GM23338 (cell line): ENCODE results near the gene EIF4G3. TPM values are rescaled to one million over a fixed set of nuclear protein-coding genes. Genes with fewer than 3 reads are reported as not detected.

Experiments used
- ATAC-seq: fragments of 200-7000 bp; cut with Tn5 transposase; 3 replicates; pipeline ENCODE4 v1.9.1; 2020
- DNase-seq: peaks from one replicate; pipeline ENCODE4 v3.0.0-alpha.2; 2015; ENCODE audit warnings: low spot score
- H2AFZ ChIP-seq: fragments of 200-600 bp; sonication (generic); 2 replicates; pipeline ENCODE4 v1.8.0; 2016; ENCODE audit warnings: antibody characterized with exemption, mild to moderate bottlenecking, moderate library complexity
- H3F3A ChIP-seq: fragments of 200-600 bp; sonication (generic); replicated peaks from 2 replicates; pipeline ENCODE4 v1.8.0; 2017; ENCODE audit warnings: antibody characterized with exemption, mixed run types, low read depth
- H3K27ac ChIP-seq: fragments of 200-600 bp; sonication (generic); 2 replicates; pipeline ENCODE4 v1.6.1; 2016; ENCODE audit warnings: low read depth
- H3K27me3 ChIP-seq: fragments of 200-600 bp; sonication (generic); 2 replicates; pipeline ENCODE4 v1.8.0; 2016; ENCODE audit warnings: mild to moderate bottlenecking, mixed run types, moderate library complexity; ENCODE audit not compliant: insufficient read depth
- H3K36me3 ChIP-seq: fragments of 200-600 bp; sonication (generic); 2 replicates; pipeline ENCODE4 v1.8.0; 2016; ENCODE audit warnings: mild to moderate bottlenecking; ENCODE audit not compliant: insufficient read depth
- H3K4me1 ChIP-seq: fragments of 200-600 bp; sonication (generic); 2 replicates; pipeline ENCODE4 v1.8.0; 2016; ENCODE audit warnings: mild to moderate bottlenecking, moderate library complexity; ENCODE audit not compliant: insufficient read depth
- H3K4me2 ChIP-seq: fragments of 200-600 bp; sonication (generic); 2 replicates; pipeline ENCODE4 v1.7.1; 2017; ENCODE audit warnings: mixed run types
- H3K4me3 ChIP-seq: fragments of 200-600 bp; sonication (generic); 2 replicates; pipeline ENCODE4 v1.6.1; 2016; ENCODE audit warnings: mixed run types
- H3K79me2 ChIP-seq: fragments of 200-600 bp; sonication (generic); replicated peaks from 2 replicates; pipeline ENCODE4 v1.8.0; 2017; ENCODE audit warnings: mild to moderate bottlenecking; ENCODE audit not compliant: insufficient read depth
- H3K9me2 ChIP-seq: fragments of 200-600 bp; sonication (generic); 2 replicates; pipeline ENCODE4 v1.8.0; 2017; ENCODE audit not compliant: insufficient read depth
- H4K20me1 ChIP-seq: fragments of 200-600 bp; sonication (generic); replicated peaks from 2 replicates; pipeline ENCODE4 v1.8.0; 2017; ENCODE audit warnings: mild to moderate bottlenecking; ENCODE audit not compliant: insufficient read depth
- H3K27ac Mint-ChIP-seq: 2 replicates; pipeline ENCODE4 v1.8.0; 2020; ENCODE audit warnings: inconsistent platforms, mild to moderate bottlenecking, moderate library complexity, mixed read lengths
- H3K27me3 Mint-ChIP-seq: 3 replicates; pipeline ENCODE4 v1.8.0; 2022; ENCODE audit warnings: low read depth, mild to moderate bottlenecking, moderate library complexity, mixed read lengths, inconsistent platforms; ENCODE audit not compliant: insufficient read depth, poor library complexity
- H3K36me3 Mint-ChIP-seq: 3 replicates; pipeline ENCODE4 v1.8.0; 2021; ENCODE audit warnings: low read depth, mild to moderate bottlenecking, inconsistent platforms, moderate library complexity, mixed read lengths
- H3K4me1 Mint-ChIP-seq: 3 replicates; pipeline ENCODE4 v1.8.0; 2020; ENCODE audit warnings: mild to moderate bottlenecking, inconsistent platforms, mixed read lengths
- H3K4me3 Mint-ChIP-seq: 3 replicates; pipeline ENCODE4 v1.8.0; 2021; ENCODE audit warnings: moderate library complexity, mild to moderate bottlenecking, inconsistent platforms, mixed read lengths
- H3K9me3 Mint-ChIP-seq: 3 replicates; pipeline ENCODE4 v1.8.0; 2020; ENCODE audit warnings: moderate library complexity, mild to moderate bottlenecking, inconsistent platforms, mixed read lengths
- CREB1 ChIP-seq: fragments of 250-450 bp; sonication (Bioruptor Pico); IDR thresholded peaks from 2 replicates; pipeline ENCODE4 v1.5.0; 2020; ENCODE audit warnings: low read depth, mild to moderate bottlenecking, moderate library complexity
- EZH2 ChIP-seq: fragments of 200-600 bp; sonication (generic); IDR thresholded peaks from one replicate; pipeline ENCODE4 v1.8.0; 2017; ENCODE audit warnings: antibody characterized with exemption, mild to moderate bottlenecking, low read depth; ENCODE audit not compliant: unreplicated experiment
- EZH2phosphoT487 ChIP-seq: fragments of 200-600 bp; sonication (generic); IDR thresholded peaks from one replicate; pipeline ENCODE4 v1.8.1; 2018; ENCODE audit warnings: antibody characterized with exemption; ENCODE audit not compliant: unreplicated experiment
- JUNB ChIP-seq: IDR thresholded peaks from one replicate; pipeline ENCODE4 v1.6.1; 2016; ENCODE audit warnings: antibody characterized with exemption; ENCODE audit not compliant: unreplicated experiment
- NANOG ChIP-seq: IDR thresholded peaks from 2 replicates; pipeline ENCODE4 v1.6.1; 2016; ENCODE audit warnings: antibody characterized with exemption, borderline replicate concordance
- POLR2AphosphoS5 ChIP-seq: IDR thresholded peaks from 2 replicates; pipeline ENCODE4 v1.6.1; 2016; ENCODE audit warnings: antibody characterized with exemption, low read depth
- STAT1 ChIP-seq: IDR thresholded peaks from one replicate; pipeline ENCODE4 v1.6.1; 2016; ENCODE audit warnings: antibody characterized with exemption; ENCODE audit not compliant: unreplicated experiment
- ZNF114 ChIP-seq: fragments of 250-450 bp; sonication (Bioruptor Pico); IDR thresholded peaks from 2 replicates; pipeline ENCODE4 v1.5.0; 2020; ENCODE audit warnings: mild to moderate bottlenecking, moderate library complexity
- ZNF331 ChIP-seq: fragments of 250-450 bp; sonication (Bioruptor Pico); IDR thresholded peaks from 2 replicates; pipeline ENCODE4 v1.5.0; 2020; ENCODE audit warnings: low read depth, mild to moderate bottlenecking, moderate library complexity
- polyA plus RNA-seq: library from polyadenylated mRNA; unstranded; fragments of >200 nt; fragmentation: Nextera tagmentation; extraction: Ambion mirVana; gene quantifications from 2 replicates; pipeline ENCODE4 v1.2.1, GENCODE V29; 2016
- total RNA-seq: library from RNA; depleted of rRNA; stranded (reverse); fragments of >200 nt; shearing (Covaris generic); gene quantifications from 2 replicates; pipeline ENCODE4 v1.2.3, GENCODE V29; 2014
- TF ChIP-seq, protein P1 (sequence below): fragments of 250-450 bp; sonication (Bioruptor Pico); IDR thresholded peaks from 2 replicates; pipeline ENCODE4 v1.5.0; 2020; ENCODE audit warnings: mild to moderate bottlenecking, moderate library complexity
- TF ChIP-seq, protein P2 (sequence below): IDR thresholded peaks from 2 replicates; pipeline ENCODE4 v1.6.1; 2016; ENCODE audit warnings: antibody characterized with exemption
- TF ChIP-seq, protein P3 (sequence below), 2 experiments: fragments of 200-600 bp in 1 of 2; sonication (generic) in 1 of 2; conservative IDR thresholded peaks; 2 replicates each; pipeline versions ENCODE4 v1.5.1 to v1.6.1; 2016 to 2017; ENCODE audit warnings: antibody characterized with exemption in 2 of 2, low read depth in 2 of 2, mild to moderate bottlenecking in 2 of 2, moderate library complexity in 1 of 2

EIF4G3 gene
- total and polyA plus RNA-seq, 2 experiments from 2014 or later = 37.9 to 68.1 TPM

DNA sequence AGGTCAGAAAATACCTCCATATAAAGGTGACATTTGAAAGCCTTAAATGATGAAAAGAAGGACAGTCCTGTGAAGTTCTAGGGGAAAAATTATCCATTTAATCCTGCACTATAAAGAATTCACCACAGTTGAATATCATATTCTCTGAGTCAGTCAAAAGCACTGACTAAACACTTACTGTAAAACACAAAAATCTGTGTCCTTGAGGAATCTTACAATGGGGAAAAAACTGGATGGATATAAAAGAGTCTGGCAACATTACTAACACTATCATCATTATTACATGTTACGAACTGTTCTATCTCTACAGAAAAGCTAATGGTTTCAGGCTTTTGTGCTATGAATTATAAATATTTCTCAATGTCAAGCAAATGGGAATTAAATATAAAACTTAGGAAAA lies 347.2 kb downstream of the EIF4G3 start:
- Histone ChIP-seq H3K4me2 (no peak overlapping the region), H3K27me3 (0 out of 2 replicates have a peak, but pooled peaks cover 3% of the 10 kb centered on the region), H4K20me1 (no peaks in the 10 kb centered on the region; the same call in 1 of the 2 replicates), H3K9me2 (no peaks in the 10 kb centered on the region), H2AFZ (no peak overlapping the region), H3K79me2 (no peaks in the 10 kb centered on the region), H3F3A (no peaks in the 10 kb centered on the region), H3K4me1 (no peaks in the 10 kb centered on the region), H3K36me3 (peaks cover 11% of the 10 kb centered on the region), H3K4me3 (no peak overlapping the region), H3K27ac (no peak overlapping the region)
- Mint-ChIP-seq H3K36me3 (peaks cover 19% of the 10 kb centered on the region; the same call in 2 of the 3 replicates), H3K4me3 (no peak overlapping the region), H3K9me3 (no peaks in the 10 kb centered on the region), H3K27me3 (no peaks in the 10 kb centered on the region), H3K27ac (no peak overlapping the region), H3K4me1 (no peaks in the 10 kb centered on the region)
- TF ChIP-seq NANOG = no peak
- TF ChIP-seq EZH2phosphoT487 = no peak
- TF ChIP-seq CREB1 (CRISPR knock-in tag) = no peak
- TF ChIP-seq, protein P1, sequence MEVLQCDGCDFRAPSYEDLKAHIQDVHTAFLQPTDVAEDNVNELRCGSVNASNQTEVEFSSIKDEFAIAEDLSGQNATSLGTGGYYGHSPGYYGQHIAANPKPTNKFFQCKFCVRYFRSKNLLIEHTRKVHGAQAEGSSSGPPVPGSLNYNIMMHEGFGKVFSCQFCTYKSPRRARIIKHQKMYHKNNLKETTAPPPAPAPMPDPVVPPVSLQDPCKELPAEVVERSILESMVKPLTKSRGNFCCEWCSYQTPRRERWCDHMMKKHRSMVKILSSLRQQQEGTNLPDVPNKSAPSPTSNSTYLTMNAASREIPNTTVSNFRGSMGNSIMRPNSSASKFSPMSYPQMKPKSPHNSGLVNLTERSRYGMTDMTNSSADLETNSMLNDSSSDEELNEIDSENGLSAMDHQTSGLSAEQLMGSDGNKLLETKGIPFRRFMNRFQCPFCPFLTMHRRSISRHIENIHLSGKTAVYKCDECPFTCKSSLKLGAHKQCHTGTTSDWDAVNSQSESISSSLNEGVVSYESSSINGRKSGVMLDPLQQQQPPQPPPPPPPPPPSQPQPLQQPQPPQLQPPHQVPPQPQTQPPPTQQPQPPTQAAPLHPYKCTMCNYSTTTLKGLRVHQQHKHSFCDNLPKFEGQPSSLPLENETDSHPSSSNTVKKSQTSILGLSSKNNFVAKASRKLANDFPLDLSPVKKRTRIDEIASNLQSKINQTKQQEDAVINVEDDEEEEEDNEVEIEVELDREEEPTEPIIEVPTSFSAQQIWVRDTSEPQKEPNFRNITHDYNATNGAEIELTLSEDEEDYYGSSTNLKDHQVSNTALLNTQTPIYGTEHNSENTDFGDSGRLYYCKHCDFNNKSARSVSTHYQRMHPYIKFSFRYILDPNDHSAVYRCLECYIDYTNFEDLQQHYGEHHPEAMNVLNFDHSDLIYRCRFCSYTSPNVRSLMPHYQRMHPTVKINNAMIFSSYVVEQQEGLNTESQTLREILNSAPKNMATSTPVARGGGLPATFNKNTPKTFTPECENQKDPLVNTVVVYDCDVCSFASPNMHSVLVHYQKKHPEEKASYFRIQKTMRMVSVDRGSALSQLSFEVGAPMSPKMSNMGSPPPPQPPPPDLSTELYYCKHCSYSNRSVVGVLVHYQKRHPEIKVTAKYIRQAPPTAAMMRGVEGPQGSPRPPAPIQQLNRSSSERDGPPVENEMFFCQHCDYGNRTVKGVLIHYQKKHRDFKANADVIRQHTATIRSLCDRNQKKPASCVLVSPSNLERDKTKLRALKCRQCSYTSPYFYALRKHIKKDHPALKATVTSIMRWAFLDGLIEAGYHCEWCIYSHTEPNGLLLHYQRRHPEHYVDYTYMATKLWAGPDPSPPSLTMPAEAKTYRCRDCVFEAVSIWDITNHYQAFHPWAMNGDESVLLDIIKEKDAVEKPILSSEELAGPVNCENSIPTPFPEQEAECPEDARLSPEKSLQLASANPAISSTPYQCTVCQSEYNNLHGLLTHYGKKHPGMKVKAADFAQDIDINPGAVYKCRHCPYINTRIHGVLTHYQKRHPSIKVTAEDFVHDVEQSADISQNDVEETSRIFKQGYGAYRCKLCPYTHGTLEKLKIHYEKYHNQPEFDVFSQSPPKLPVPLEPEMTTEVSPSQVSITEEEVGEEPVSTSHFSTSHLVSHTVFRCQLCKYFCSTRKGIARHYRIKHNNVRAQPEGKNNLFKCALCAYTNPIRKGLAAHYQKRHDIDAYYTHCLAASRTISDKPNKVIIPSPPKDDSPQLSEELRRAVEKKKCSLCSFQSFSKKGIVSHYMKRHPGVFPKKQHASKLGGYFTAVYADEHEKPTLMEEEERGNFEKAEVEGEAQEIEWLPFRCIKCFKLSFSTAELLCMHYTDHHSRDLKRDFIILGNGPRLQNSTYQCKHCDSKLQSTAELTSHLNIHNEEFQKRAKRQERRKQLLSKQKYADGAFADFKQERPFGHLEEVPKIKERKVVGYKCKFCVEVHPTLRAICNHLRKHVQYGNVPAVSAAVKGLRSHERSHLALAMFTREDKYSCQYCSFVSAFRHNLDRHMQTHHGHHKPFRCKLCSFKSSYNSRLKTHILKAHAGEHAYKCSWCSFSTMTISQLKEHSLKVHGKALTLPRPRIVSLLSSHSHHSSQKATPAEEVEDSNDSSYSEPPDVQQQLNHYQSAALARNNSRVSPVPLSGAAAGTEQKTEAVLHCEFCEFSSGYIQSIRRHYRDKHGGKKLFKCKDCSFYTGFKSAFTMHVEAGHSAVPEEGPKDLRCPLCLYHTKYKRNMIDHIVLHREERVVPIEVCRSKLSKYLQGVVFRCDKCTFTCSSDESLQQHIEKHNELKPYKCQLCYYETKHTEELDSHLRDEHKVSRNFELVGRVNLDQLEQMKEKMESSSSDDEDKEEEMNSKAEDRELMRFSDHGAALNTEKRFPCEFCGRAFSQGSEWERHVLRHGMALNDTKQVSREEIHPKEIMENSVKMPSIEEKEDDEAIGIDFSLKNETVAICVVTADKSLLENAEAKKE = no peak
- no peak for TF ChIP-seq EZH2
- TF ChIP-seq, protein P2, sequence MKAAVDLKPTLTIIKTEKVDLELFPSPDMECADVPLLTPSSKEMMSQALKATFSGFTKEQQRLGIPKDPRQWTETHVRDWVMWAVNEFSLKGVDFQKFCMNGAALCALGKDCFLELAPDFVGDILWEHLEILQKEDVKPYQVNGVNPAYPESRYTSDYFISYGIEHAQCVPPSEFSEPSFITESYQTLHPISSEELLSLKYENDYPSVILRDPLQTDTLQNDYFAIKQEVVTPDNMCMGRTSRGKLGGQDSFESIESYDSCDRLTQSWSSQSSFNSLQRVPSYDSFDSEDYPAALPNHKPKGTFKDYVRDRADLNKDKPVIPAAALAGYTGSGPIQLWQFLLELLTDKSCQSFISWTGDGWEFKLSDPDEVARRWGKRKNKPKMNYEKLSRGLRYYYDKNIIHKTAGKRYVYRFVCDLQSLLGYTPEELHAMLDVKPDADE = no peak
- TF ChIP-seq, protein P3, sequence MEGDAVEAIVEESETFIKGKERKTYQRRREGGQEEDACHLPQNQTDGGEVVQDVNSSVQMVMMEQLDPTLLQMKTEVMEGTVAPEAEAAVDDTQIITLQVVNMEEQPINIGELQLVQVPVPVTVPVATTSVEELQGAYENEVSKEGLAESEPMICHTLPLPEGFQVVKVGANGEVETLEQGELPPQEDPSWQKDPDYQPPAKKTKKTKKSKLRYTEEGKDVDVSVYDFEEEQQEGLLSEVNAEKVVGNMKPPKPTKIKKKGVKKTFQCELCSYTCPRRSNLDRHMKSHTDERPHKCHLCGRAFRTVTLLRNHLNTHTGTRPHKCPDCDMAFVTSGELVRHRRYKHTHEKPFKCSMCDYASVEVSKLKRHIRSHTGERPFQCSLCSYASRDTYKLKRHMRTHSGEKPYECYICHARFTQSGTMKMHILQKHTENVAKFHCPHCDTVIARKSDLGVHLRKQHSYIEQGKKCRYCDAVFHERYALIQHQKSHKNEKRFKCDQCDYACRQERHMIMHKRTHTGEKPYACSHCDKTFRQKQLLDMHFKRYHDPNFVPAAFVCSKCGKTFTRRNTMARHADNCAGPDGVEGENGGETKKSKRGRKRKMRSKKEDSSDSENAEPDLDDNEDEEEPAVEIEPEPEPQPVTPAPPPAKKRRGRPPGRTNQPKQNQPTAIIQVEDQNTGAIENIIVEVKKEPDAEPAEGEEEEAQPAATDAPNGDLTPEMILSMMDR (conservative IDR thresholded peaks at IDR 0.05; ENCODE audit: low read depth in 2 of 2) = no peak
- TF ChIP-seq STAT1 = no peak
- TF ChIP-seq ZNF331 = no peak
- TF ChIP-seq POLR2AphosphoS5 = no peak
- TF ChIP-seq ZNF114 (CRISPR knock-in tag) = no peak
- TF ChIP-seq JUNB = no peak
- ATAC-seq = no peak
- DNase-seq = no peak
